Upper lobe of left lung (tissue), 6 donors: ENCODE measurements around the gene SMAD7. TPM values are rescaled to one million over a fixed set of nuclear protein-coding genes. Genes with fewer than 3 reads are reported as not detected.

Experiments used
- ATAC-seq, 2 donors: fragments of 200-7000 bp; cut with Tn5 transposase; one replicate each; pipeline ENCODE4 v1.9.1; 2022; ENCODE audit warnings: mild to moderate bottlenecking in 2 of 2, moderate library complexity in 2 of 2; ENCODE audit not compliant: low FRiP score in 2 of 2
- DNase-seq, 2 donors: peaks; one replicate each; pipeline ENCODE4 v3.0.0-alpha.2; 2019 to 2020
- H3K27ac ChIP-seq, 4 donors: fragments of 200-600 bp; sonication (generic); one replicate each; pipeline ENCODE4 v1.5.1; 2016 to 2019
- H3K27me3 ChIP-seq, 4 donors: fragments of 200-600 bp; sonication (generic); one replicate each; pipeline ENCODE4 v1.5.1; 2017 to 2019
- H3K36me3 ChIP-seq, 4 donors: fragments of 200-600 bp; sonication (generic); one replicate each; pipeline ENCODE4 v1.5.1; 2016 to 2019
- H3K4me1 ChIP-seq, 4 donors: fragments of 200-600 bp; sonication (generic); one replicate each; pipeline ENCODE4 v1.5.1; 2018 to 2019
- H3K4me3 ChIP-seq, 4 donors: fragments of 200-600 bp; sonication (generic); one replicate each; pipeline ENCODE4 v1.5.1; 2017 to 2019; ENCODE audit warnings: mild to moderate bottlenecking in 2 of 4, moderate library complexity in 1 of 4
- H3K9me3 ChIP-seq, 4 donors: fragments of 200-600 bp; sonication (generic); one replicate each; pipeline ENCODE4 v1.5.1; 2018 to 2019
- CTCF ChIP-seq, 6 experiments: fragments of 450-650 bp in 4 of 6; fragments of 200-600 bp in 2 of 6; sonication (generic) in 2 of 6; IDR thresholded peaks; one replicate each; pipeline ENCODE4 v1.5.1; 2016 to 2019; ENCODE audit warnings: antibody characterized with exemption in 6 of 6
- EP300 ChIP-seq, 4 donors: sonication (generic); formaldehyde crosslinking; IDR thresholded peaks; one replicate each; pipeline ENCODE4 v1.5.1; 2017; ENCODE audit warnings: antibody characterized with exemption in 4 of 4, control low read depth in 2 of 4
- POLR2A ChIP-seq, 4 donors: fragments of 450-650 bp; IDR thresholded peaks; one replicate each; pipeline ENCODE4 v1.5.1; 2016 to 2017; ENCODE audit warnings: antibody characterized with exemption in 4 of 4, mild to moderate bottlenecking in 2 of 4
- POLR2AphosphoS5 ChIP-seq, 2 donors: sonication (generic); formaldehyde crosslinking; IDR thresholded peaks; one replicate each; pipeline ENCODE4 v1.5.1; 2017; ENCODE audit warnings: antibody characterized with exemption in 2 of 2
- WGBS, 2 donors: methylation state at CpG; one replicate each; pipeline ENCODE4 v1.1.5; 2017 to 2018; 5-methylcytosine and 5-hydroxymethylcytosine counted together
- total RNA-seq, 6 donors: library from RNA; depleted of rRNA in 4 of 6; stranded (reverse); fragments of >200 nt in 4 of 6; gene quantifications; one replicate each; pipeline versions ENCODE4 v1.1.0 to v1.2.1, GENCODE V29; 2016 to 2021
- donor health status: DM: no; HTN: no; CAD: no; lungs with moderate emphysema.
- donor health status: DM: no; HTN: yes; CAD: no; lungs with severe emphysema.

The SMAD7 gene
- total RNA-seq, 6 donors from 2014 or later, result 39.6 to 89.0 (median 61.5) TPM

DNA sequence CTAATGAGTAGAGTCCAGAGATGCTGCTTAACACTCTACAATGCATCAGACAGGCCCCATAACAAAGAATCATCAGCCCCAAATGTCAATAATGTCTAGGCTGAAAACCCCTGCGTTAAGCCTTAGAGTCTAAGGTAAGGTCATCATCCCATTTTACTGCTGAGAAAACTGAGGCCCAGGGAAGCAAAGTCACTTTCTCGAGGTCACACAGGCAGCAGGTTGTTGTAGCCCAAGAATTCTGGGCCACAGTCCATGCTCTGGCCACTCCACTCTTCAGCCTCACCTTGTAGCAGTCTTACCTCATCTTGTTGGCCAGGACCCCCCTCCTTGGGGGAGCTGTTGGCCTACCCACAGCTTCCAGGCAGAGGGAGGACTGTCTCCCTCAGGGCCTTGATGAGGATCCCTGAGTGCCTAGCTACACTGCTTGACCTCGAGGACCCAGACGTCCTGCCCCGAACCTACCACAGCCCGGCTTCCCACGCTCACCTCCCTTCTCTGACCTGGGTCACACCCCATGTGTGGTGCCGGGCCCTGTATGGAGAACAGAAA, 54.4 kb downstream of the SMAD7 start:
- no peak for TF ChIP-seq POLR2A (IDR thresholded peaks at IDR 0.05)
- TF ChIP-seq CTCF (IDR thresholded peaks at IDR 0.05), result no peak
- no peak for TF ChIP-seq EP300 (IDR thresholded peaks at IDR 0.05)
- no peak for TF ChIP-seq POLR2AphosphoS5 (IDR thresholded peaks at IDR 0.05)
- no peak for DNase-seq
- Histone ChIP-seq H3K4me1 (peaks cover 15 to 29% (median 21%) of the 10 kb centered on the region in 4 donors), H3K27ac (peak overlapping the region; percentile 18 to 70 (median 43)), H3K4me3 (no peak overlapping the region), H3K27me3 (no peaks in the 10 kb centered on the region), H3K36me3 (no peaks in the 10 kb centered on the region), H3K9me3 (no peaks in the 10 kb centered on the region)
- ATAC-seq, result no peak
- 67% methylated on average over 7 to 8 of the region's 8 CpGs for WGBS, 2 donors

DNA sequence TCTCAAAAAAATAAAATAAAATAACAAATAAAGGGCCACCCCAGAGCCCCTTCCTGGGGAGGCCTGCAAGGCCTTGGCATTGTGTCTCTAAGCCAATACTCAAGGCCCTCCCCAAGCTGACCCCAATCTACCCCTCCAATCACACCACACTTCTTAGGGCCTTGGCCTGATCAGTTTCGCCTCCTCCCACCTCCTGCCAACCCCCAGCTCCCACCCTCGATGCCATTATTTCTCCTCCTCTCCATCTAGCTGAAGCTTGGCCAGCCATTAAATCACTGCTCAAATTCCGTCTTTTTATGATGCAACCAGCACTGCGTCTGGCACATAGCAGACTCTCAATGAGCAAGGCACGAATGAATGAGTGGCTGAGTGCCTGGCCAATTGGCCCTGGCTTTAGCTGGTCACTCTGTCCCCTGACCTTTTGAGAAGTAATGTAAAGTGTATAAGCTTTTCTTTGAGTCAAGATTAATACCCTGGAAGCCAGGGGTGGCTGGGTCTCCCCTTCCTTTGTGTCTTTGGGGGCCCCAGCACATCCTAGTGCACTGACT, 55.9 kb downstream of the SMAD7 start:
- ATAC-seq (no peak), DNase-seq (no peak)
- Histone ChIP-seq H3K27me3 (no peaks in the 10 kb centered on the region), H3K9me3 (no peaks in the 10 kb centered on the region), H3K36me3 (no peaks in the 10 kb centered on the region), H3K4me3 (no peak overlapping the region), H3K4me1 (peaks cover 15 to 28% (median 20%) of the 10 kb centered on the region in 4 donors), H3K27ac (no peak overlapping the region)
- WGBS, 2 donors, result 82 to 84% methylated on average over 5 of the region's 5 CpGs
- TF ChIP-seq POLR2AphosphoS5 (IDR thresholded peaks at IDR 0.05) (no peak), CTCF (IDR thresholded peaks at IDR 0.05) (no peak), POLR2A (IDR thresholded peaks at IDR 0.05) (no peak), EP300 (IDR thresholded peaks at IDR 0.05) (no peak)

- Histone ChIP-seq H3K9me3 (no peaks in the 10 kb centered on the region), H3K27ac (no peak overlapping the region), H3K36me3 (no peaks in the 10 kb centered on the region), H3K4me1 (peaks cover 18 to 36% (median 23%) of the 10 kb centered on the region in 4 donors), H3K27me3 (no peaks in the 10 kb centered on the region), H3K4me3 (no peak overlapping the region)
- 79 to 88% methylated on average over 13 to 18 of the region's 25 CpGs for WGBS, 2 donors
- peak in 1 of 2 donors; percentile 82 for DNase-seq
- ATAC-seq, result peak in 1 of 2 donors; percentile 47
- TF ChIP-seq POLR2A (IDR thresholded peaks at IDR 0.05) (no peak), POLR2AphosphoS5 (IDR thresholded peaks at IDR 0.05) (no peak), EP300 (IDR thresholded peaks at IDR 0.05) (no peak), CTCF (IDR thresholded peaks at IDR 0.05) (no peak)
Measured at GRCh38 chr18:48893608-48894600, 56.9 kb downstream of the SMAD7 start.

DNA sequence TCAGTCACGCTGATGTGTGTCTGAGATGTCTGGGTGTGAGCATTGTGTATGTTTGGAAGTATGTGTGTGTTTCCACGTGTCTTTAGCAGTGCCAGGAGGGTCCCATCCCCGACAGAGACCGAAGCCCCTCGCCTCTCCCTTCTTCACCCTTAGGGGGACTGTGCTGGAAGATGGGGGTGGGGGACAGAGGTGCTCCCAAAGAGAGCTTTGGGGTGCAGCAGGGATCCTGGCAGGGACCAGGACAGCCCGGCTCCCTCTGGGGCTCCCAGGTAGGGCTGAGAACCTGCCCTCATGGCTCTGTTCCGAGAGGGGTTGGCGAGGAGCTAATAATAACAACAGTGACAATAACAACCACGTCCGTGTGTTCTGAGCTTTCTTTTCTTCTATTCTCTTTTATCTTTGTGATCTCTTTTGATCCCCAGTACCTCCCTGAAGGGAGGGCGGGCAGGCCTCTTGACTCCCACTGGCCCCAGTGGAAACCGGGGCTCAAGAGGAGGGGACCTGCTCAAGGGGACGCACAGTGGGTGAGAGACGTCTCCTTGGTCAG, 57.6 kb downstream of the SMAD7 start:
- Histone ChIP-seq H3K36me3 (no peaks in the 10 kb centered on the region), H3K4me1 (peaks cover 20 to 43% (median 24%) of the 10 kb centered on the region in 4 donors), H3K27ac (no peak overlapping the region), H3K9me3 (no peaks in the 10 kb centered on the region), H3K27me3 (no peaks in the 10 kb centered on the region), H3K4me3 (no peak overlapping the region)
- no peak for ATAC-seq
- no peak for TF ChIP-seq EP300 (IDR thresholded peaks at IDR 0.05)
- no peak for TF ChIP-seq POLR2A (IDR thresholded peaks at IDR 0.05)
- TF ChIP-seq CTCF (IDR thresholded peaks at IDR 0.05), result no peak
- TF ChIP-seq POLR2AphosphoS5 (IDR thresholded peaks at IDR 0.05), result no peak
- 69 to 70% methylated on average over 14 of the region's 14 CpGs for WGBS, 2 donors
- no peak for DNase-seq
